ENCODE measurements around the gene REG3A.

Gene REG3A

DNA sequence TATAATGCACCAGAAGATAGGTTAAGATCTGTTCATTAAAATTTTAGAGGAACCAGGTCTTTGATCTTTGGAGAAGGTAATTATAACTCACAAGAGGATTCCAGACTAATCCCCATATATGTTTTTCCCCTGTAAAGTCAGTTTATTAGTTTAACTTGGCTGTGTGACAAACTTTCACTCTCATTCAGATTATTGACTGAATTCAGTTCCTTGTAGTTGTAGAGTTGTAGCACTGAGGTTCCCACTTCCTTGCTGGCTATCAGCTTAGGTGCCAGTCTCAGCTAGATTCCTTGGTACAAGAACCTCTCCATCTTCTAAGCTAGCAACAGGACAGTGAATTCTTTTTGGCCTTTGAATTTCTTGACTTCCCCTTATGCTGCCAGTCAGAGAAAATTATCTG is 20.1 kb downstream of the REG3A start:
- TF ChIP-seq, protein P1, sequence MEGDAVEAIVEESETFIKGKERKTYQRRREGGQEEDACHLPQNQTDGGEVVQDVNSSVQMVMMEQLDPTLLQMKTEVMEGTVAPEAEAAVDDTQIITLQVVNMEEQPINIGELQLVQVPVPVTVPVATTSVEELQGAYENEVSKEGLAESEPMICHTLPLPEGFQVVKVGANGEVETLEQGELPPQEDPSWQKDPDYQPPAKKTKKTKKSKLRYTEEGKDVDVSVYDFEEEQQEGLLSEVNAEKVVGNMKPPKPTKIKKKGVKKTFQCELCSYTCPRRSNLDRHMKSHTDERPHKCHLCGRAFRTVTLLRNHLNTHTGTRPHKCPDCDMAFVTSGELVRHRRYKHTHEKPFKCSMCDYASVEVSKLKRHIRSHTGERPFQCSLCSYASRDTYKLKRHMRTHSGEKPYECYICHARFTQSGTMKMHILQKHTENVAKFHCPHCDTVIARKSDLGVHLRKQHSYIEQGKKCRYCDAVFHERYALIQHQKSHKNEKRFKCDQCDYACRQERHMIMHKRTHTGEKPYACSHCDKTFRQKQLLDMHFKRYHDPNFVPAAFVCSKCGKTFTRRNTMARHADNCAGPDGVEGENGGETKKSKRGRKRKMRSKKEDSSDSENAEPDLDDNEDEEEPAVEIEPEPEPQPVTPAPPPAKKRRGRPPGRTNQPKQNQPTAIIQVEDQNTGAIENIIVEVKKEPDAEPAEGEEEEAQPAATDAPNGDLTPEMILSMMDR (IDR thresholded peaks at IDR 0.05; ENCODE audit: low read depth, low read length): no peak
- H3K4me3 ChIP-seq (ENCODE audit: low read depth, low read length): no peak overlapping the region

DNA sequence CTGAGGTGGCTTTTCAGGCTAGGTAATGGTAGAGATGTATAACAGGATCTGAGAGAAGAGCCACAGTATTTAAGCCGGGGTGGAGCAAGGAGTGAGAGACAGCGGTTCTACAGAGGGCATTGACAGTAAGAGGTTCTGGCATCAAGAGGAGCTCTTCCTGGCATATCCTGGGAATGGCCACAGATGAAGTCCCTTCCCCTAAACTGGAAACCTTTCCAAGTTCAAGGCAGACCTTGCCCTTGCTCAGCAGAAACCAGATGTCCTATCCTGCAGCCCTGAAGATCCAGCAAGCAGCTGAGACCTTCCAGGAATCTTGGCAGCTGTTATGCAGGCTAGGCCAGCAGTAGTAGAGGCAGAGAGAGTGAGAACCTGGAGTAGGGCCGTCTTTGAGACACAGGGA is 21.2 kb downstream of the REG3A start:
- no peak overlapping the region for H3K4me3 ChIP-seq (ENCODE audit: low read depth, low read length)

DNA sequence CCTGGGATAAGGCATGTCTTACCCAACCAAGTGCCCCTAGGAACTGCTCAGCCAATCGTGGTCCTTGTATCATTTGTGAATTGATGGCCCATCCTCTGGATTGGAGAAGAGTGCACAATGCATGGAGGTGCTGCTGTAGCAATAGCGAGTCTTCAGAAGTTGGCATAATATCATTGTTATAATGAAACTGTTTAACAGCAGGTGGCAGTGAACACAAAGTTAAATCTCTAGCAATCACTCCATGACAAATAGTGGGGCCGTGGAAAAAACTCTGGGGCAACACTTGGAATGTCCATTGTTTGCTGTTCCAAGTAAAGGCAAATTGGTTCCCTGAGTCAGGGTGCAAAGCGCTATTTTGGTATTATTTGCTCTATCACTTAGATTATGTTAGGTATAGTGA is 27.9 kb downstream of the REG3A start:
- no peak overlapping the region for H3K4me3 ChIP-seq (ENCODE audit: low read depth, low read length)
- TF ChIP-seq, protein P1 (IDR thresholded peaks at IDR 0.05; ENCODE audit: low read depth, low read length): no peak

More for the DNA sequence above, 21.2 kb downstream of the REG3A start:
- TF ChIP-seq, protein P1 (IDR thresholded peaks at IDR 0.05; ENCODE audit: low read depth, low read length): no peak

DNA sequence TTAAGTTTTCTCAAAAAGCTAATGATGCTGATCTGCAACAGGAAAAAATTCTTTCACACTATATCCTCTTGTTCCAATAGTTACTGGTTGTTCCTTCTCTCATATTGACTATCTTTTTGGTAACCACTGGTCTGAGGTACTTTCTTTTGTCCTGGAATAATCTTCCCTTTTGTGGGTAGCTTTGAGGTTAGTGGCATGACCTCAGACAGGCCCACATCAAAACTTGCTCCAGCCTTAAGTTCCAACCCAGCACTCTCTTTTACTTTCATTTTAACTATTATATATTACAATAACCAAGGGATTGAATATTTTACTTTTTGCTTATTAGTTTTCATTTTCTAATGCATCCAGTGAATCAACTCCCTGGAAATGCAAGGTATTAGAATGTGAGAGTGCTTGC is 29.7 kb downstream of the REG3A start:
- TF ChIP-seq, protein P1 (IDR thresholded peaks at IDR 0.05; ENCODE audit: low read depth, low read length): no peak

DNA sequence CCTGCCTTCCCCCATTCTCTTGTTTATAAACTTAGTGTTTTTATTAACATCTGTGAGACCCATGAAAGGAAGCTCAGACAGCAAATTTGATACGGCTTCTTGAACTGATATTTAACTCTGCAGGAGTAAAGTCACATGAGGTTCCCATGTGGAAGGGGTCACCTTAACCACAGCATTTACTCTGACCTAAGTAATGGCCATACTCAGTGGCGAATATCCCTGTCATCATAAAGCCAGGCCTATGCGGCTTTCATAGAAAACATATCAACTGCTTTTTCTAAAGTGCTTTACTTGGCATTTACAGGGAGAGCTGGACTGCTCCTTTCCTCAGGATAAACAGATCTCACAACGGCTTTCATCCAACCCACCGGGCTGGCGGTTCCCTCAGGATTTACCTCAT is 30.3 kb downstream of the REG3A start:
- no peak overlapping the region for H3K4me3 ChIP-seq (ENCODE audit: low read depth, low read length)
- TF ChIP-seq, protein P1 (IDR thresholded peaks at IDR 0.05; ENCODE audit: low read depth, low read length): no peak

More for the DNA sequence above, 29.7 kb downstream of the REG3A start:
- H3K4me3 ChIP-seq (ENCODE audit: low read depth, low read length): no peak overlapping the region

DNA sequence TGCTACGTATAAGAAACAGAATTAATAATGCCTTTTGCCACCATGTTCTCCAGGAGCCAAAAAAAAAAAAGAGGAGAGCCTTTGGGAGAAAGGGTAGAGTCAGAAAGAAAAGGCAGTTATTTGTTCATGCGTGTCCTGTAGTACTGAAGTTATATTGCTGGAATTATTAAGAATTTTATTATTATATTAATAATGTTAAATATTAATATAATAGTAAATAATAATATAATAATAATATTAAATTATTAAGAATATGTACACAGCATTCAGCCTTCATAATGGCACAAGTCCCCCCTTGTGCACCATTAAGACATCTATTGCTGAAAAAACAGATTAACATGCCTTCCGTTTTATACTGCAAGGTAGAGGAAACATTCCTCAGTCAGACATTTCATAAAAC is 31.1 kb downstream of the REG3A start:
- TF ChIP-seq, protein P1 (IDR thresholded peaks at IDR 0.05; ENCODE audit: low read depth, low read length): no peak
- H3K4me3 ChIP-seq (ENCODE audit: low read depth, low read length): no peak overlapping the region

DNA sequence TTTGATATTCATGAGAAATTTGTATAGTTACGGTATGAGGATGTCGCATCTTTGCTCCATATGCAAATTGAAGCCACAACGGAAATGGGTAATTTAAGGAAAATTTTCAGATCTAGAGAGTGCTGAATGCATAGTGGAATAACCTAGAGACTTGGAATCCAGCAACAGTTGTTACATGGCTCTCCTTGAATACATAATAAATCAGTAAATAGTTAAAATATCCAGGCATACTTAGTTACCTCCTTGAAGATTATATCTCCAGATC is 33.9 kb downstream of the REG3A start:
- TF ChIP-seq, protein P1 (IDR thresholded peaks at IDR 0.05; ENCODE audit: low read depth, low read length): no peak
- H3K4me3 ChIP-seq (ENCODE audit: low read depth, low read length): no peak overlapping the region
